Neutrophil (primary cell): ENCODE results near the gene HOXA10.

Experiments
- H3K27ac ChIP-seq: fragments of 200-600 bp; sonication (generic); 2 replicates; pipeline ENCODE4 v1.5.1; 2016; ENCODE audit warnings: mild to moderate bottlenecking, moderate library complexity
- H3K27me3 ChIP-seq: fragments of 200-600 bp; sonication (generic); 2 replicates; pipeline ENCODE4 v1.6.0; 2016; ENCODE audit warnings: mild to moderate bottlenecking
- H3K36me3 ChIP-seq: fragments of 200-600 bp; sonication (generic); 2 replicates; pipeline ENCODE4 v1.5.1; 2017
- H3K4me1 ChIP-seq, 2 experiments: fragments of 200-600 bp in 1 of 2; sonication (generic) in 1 of 2; 1 replicate in 1 of 2; 2 replicates in 1 of 2; pipeline versions ENCODE4 v1.5.1 to v1.6.1; 2013 to 2016; ENCODE audit warnings: low read depth in 1 of 2, low read length in 1 of 2, mild to moderate bottlenecking in 1 of 2, moderate library complexity in 1 of 2; ENCODE audit not compliant: control insufficient read depth in 1 of 2, insufficient read depth in 1 of 2
- H3K4me3 ChIP-seq, 2 experiments: fragments of 200-600 bp in 1 of 2; sonication (generic) in 1 of 2; 1 replicate in 1 of 2; 2 replicates in 1 of 2; pipeline ENCODE4 v1.5.1; 2013 to 2016; ENCODE audit warnings: low read depth in 1 of 2, low read length in 1 of 2, mild to moderate bottlenecking in 1 of 2, moderate library complexity in 1 of 2
- H3K9me3 ChIP-seq: fragments of 200-600 bp; sonication (generic); 2 replicates; pipeline ENCODE4 v1.5.1; 2016
- CTCF ChIP-seq: fragments of 200-600 bp; sonication (generic); IDR thresholded peaks from 2 replicates; pipeline ENCODE4 v1.5.1; 2016; ENCODE audit warnings: antibody characterized with exemption

The HOXA10 gene

GRCh38 chr7:27123477-27124053 is 50.6 kb downstream of the HOXA10 start:
- Histone ChIP-seq H3K9me3 (no peaks in the 10 kb centered on the region), H3K4me3 (no peak overlapping the region), H3K27me3 (peaks cover 35% of the 10 kb centered on the region), H3K27ac (no peak overlapping the region), H3K36me3 (no peaks in the 10 kb centered on the region), H3K4me1 (peaks cover 0 to 11% of the 10 kb centered on the region in 2 experiments)
- no peak for TF ChIP-seq CTCF

GRCh38 chr7:27123007-27123476 is 51.1 kb downstream of the HOXA10 start:
- Histone ChIP-seq H3K9me3 (no peaks in the 10 kb centered on the region), H3K4me3 (no peak overlapping the region), H3K27me3 (peaks cover 30% of the 10 kb centered on the region), H3K4me1 (peaks cover 0 to 11% of the 10 kb centered on the region in 2 experiments), H3K27ac (peak overlapping the region; percentile 19), H3K36me3 (no peaks in the 10 kb centered on the region)
- no peak for TF ChIP-seq CTCF

GRCh38 chr7:27122077-27122910 is 51.8 kb downstream of the HOXA10 start:
- Histone ChIP-seq H3K9me3 (no peaks in the 10 kb centered on the region), H3K36me3 (no peaks in the 10 kb centered on the region), H3K27me3 (peaks cover 23% of the 10 kb centered on the region), H3K27ac (no peak overlapping the region), H3K4me1 (peaks cover 0 to 11% of the 10 kb centered on the region in 2 experiments), H3K4me3 (no peak overlapping the region)
- no peak for TF ChIP-seq CTCF

- Histone ChIP-seq H3K4me3 (no peak overlapping the region), H3K27me3 (peaks cover 17% of the 10 kb centered on the region), H3K4me1 (peaks cover 0 to 11% of the 10 kb centered on the region in 2 experiments), H3K36me3 (no peaks in the 10 kb centered on the region), H3K9me3 (no peaks in the 10 kb centered on the region), H3K27ac (no peak overlapping the region)
- no peak for TF ChIP-seq CTCF
Measured at GRCh38 chr7:27121684-27122076, 52.4 kb downstream of the HOXA10 start.
